Ishikawa (cell line): ENCODE measurements around the gene MAS1.

Experiments
- CEBPB ChIP-seq: IDR thresholded peaks from 2 replicates; pipeline ENCODE4 v1.6.1; 2012
- CREB1 ChIP-seq: IDR thresholded peaks from 2 replicates; pipeline ENCODE4 v1.6.1; 2012; ENCODE audit warnings: low read depth
- EGR1 ChIP-seq: IDR thresholded peaks from 2 replicates; pipeline ENCODE4 v1.6.1; 2012
- EP300 ChIP-seq: IDR thresholded peaks from 2 replicates; pipeline ENCODE4 v1.6.1; 2012; ENCODE audit warnings: borderline replicate concordance
- FOXM1 ChIP-seq: IDR thresholded peaks from 2 replicates; pipeline ENCODE4 v1.6.1; 2012; ENCODE audit warnings: low read depth, borderline replicate concordance
- NFIC ChIP-seq: IDR thresholded peaks from 2 replicates; pipeline ENCODE4 v1.6.1; 2012
- RAD21 ChIP-seq: IDR thresholded peaks from 2 replicates; pipeline ENCODE4 v1.6.1; 2012; ENCODE audit warnings: low read depth
- REST ChIP-seq: IDR thresholded peaks from 2 replicates; pipeline ENCODE4 v1.6.1; 2012; ENCODE audit warnings: low read depth, mild to moderate bottlenecking
- TAF1 ChIP-seq: IDR thresholded peaks from 2 replicates; pipeline ENCODE4 v1.6.1; 2012; ENCODE audit warnings: low read depth, mild to moderate bottlenecking
- TCF12 ChIP-seq: IDR thresholded peaks from 2 replicates; pipeline ENCODE4 v1.6.1; 2012; ENCODE audit warnings: low read depth
- TEAD4 ChIP-seq: IDR thresholded peaks from 2 replicates; pipeline ENCODE4 v1.6.1; 2012
- USF1 ChIP-seq: IDR thresholded peaks from 2 replicates; pipeline ENCODE4 v1.6.1; 2012
- YY1 ChIP-seq: IDR thresholded peaks from 2 replicates; pipeline ENCODE4 v1.6.1; 2012; ENCODE audit warnings: low read depth
- ZBTB7A ChIP-seq: IDR thresholded peaks from 2 replicates; pipeline ENCODE4 v1.6.1; 2012; ENCODE audit warnings: low read depth
- TF ChIP-seq, protein P1 (sequence below): IDR thresholded peaks from 2 replicates; pipeline ENCODE4 v1.6.1; 2012

The MAS1 gene

DNA sequence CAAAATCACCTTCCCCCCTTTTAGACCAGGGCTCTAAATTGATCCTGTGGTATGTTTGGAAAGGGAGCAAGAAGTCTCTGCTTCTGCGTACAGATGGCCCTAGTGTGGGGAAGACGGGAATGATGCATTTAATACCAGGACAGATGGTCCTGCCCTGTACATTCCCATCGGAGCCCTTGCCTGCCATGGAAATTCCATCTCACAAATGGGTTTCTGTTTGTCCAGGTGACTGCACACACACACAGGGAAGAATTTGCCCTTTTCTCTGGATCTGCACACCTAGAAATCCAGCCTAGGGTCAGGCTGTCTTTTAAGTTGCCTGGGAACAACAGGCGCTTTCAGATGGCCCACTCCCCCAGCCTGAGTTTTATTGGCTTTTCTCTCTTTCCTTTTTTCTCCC lies 1.3 kb downstream of the MAS1 start:
- TF ChIP-seq TAF1 (no peak), TEAD4 (no peak), EGR1 (no peak), NFIC (no peak), ZBTB7A (no peak), RAD21 (no peak), CEBPB (no peak), EP300 (no peak), REST (no peak), CREB1 (no peak), TCF12 (no peak), USF1 (no peak), FOXM1 (no peak), YY1 (no peak)
- TF ChIP-seq, protein P1, sequence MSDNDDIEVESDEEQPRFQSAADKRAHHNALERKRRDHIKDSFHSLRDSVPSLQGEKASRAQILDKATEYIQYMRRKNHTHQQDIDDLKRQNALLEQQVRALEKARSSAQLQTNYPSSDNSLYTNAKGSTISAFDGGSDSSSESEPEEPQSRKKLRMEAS = no peak

- TF ChIP-seq EP300 (no peak), REST (no peak), FOXM1 (no peak), ZBTB7A (no peak), YY1 (no peak), TAF1 (no peak), RAD21 (no peak), TCF12 (no peak)
- TF ChIP-seq, protein P1 = no peak
Measured at GRCh38 chr6:159893064-159893463, 2.3 kb downstream of the MAS1 start.

DNA sequence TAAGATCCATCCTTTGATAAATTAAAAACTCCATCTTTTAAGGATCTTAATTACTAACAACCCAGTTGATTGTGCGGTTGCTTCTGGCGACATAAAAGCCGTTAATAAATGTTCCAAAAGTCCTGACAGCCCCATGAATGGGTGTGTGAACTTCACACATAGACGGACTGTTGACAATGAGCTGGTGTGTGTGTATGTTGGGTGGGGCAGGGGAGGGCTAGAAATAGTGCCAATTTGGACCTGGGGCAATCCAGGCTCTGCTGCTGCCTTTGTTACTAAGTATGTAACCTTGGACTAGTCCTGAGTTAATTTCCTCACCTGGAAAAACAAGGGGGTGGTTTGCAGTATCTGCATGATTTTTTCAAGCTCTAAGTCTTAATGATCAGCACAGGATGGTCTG lies 4.2 kb downstream of the MAS1 start:
- TF ChIP-seq CEBPB (no peak), CREB1 (no peak), FOXM1 (no peak), NFIC (no peak), TEAD4 (no peak), REST (no peak), USF1 (no peak), ZBTB7A (no peak), EP300 (no peak), TCF12 (no peak), EGR1 (no peak), YY1 (no peak), TAF1 (no peak), RAD21 (no peak)
- TF ChIP-seq, protein P1 = no peak

GRCh38 chr6:159897603-159898002 lies 6.8 kb downstream of the MAS1 start:
- TF ChIP-seq TEAD4 (no peak), YY1 (no peak), TCF12 (no peak), USF1 (no peak), ZBTB7A (no peak), EP300 (no peak), CREB1 (no peak), NFIC (no peak), TAF1 (no peak), CEBPB (no peak), EGR1 (no peak), FOXM1 (no peak), RAD21 (no peak), REST (no peak)
- TF ChIP-seq, protein P1 = no peak
